GM23338 (cell line): ENCODE data around the gene LAX1. TPM values are rescaled to one million over a fixed set of nuclear protein-coding genes. Genes with fewer than 3 reads are reported as not detected.

Experiments used
- ATAC-seq: fragments of 200-7000 bp; cut with Tn5 transposase; 3 replicates; pipeline ENCODE4 v1.9.1; 2020
- DNase-seq: peaks from one replicate; pipeline ENCODE4 v3.0.0-alpha.2; 2015; ENCODE audit warnings: low spot score
- H2AFZ ChIP-seq: fragments of 200-600 bp; sonication (generic); 2 replicates; pipeline ENCODE4 v1.8.0; 2016; ENCODE audit warnings: antibody characterized with exemption, mild to moderate bottlenecking, moderate library complexity
- H3F3A ChIP-seq: fragments of 200-600 bp; sonication (generic); replicated peaks from 2 replicates; pipeline ENCODE4 v1.8.0; 2017; ENCODE audit warnings: antibody characterized with exemption, mixed run types, low read depth
- H3K27ac ChIP-seq: fragments of 200-600 bp; sonication (generic); 2 replicates; pipeline ENCODE4 v1.6.1; 2016; ENCODE audit warnings: low read depth
- H3K27me3 ChIP-seq: fragments of 200-600 bp; sonication (generic); 2 replicates; pipeline ENCODE4 v1.8.0; 2016; ENCODE audit warnings: mild to moderate bottlenecking, mixed run types, moderate library complexity; ENCODE audit not compliant: insufficient read depth
- H3K36me3 ChIP-seq: fragments of 200-600 bp; sonication (generic); 2 replicates; pipeline ENCODE4 v1.8.0; 2016; ENCODE audit warnings: mild to moderate bottlenecking; ENCODE audit not compliant: insufficient read depth
- H3K4me1 ChIP-seq: fragments of 200-600 bp; sonication (generic); 2 replicates; pipeline ENCODE4 v1.8.0; 2016; ENCODE audit warnings: mild to moderate bottlenecking, moderate library complexity; ENCODE audit not compliant: insufficient read depth
- H3K4me2 ChIP-seq: fragments of 200-600 bp; sonication (generic); 2 replicates; pipeline ENCODE4 v1.7.1; 2017; ENCODE audit warnings: mixed run types
- H3K4me3 ChIP-seq: fragments of 200-600 bp; sonication (generic); 2 replicates; pipeline ENCODE4 v1.6.1; 2016; ENCODE audit warnings: mixed run types
- H3K79me2 ChIP-seq: fragments of 200-600 bp; sonication (generic); replicated peaks from 2 replicates; pipeline ENCODE4 v1.8.0; 2017; ENCODE audit warnings: mild to moderate bottlenecking; ENCODE audit not compliant: insufficient read depth
- H3K9me2 ChIP-seq: fragments of 200-600 bp; sonication (generic); 2 replicates; pipeline ENCODE4 v1.8.0; 2017; ENCODE audit not compliant: insufficient read depth
- H4K20me1 ChIP-seq: fragments of 200-600 bp; sonication (generic); replicated peaks from 2 replicates; pipeline ENCODE4 v1.8.0; 2017; ENCODE audit warnings: mild to moderate bottlenecking; ENCODE audit not compliant: insufficient read depth
- H3K27ac Mint-ChIP-seq: 2 replicates; pipeline ENCODE4 v1.8.0; 2020; ENCODE audit warnings: inconsistent platforms, mild to moderate bottlenecking, moderate library complexity, mixed read lengths
- H3K27me3 Mint-ChIP-seq: 3 replicates; pipeline ENCODE4 v1.8.0; 2022; ENCODE audit warnings: low read depth, mild to moderate bottlenecking, moderate library complexity, mixed read lengths, inconsistent platforms; ENCODE audit not compliant: insufficient read depth, poor library complexity
- H3K36me3 Mint-ChIP-seq: 3 replicates; pipeline ENCODE4 v1.8.0; 2021; ENCODE audit warnings: low read depth, mild to moderate bottlenecking, inconsistent platforms, moderate library complexity, mixed read lengths
- H3K4me1 Mint-ChIP-seq: 3 replicates; pipeline ENCODE4 v1.8.0; 2020; ENCODE audit warnings: mild to moderate bottlenecking, inconsistent platforms, mixed read lengths
- H3K4me3 Mint-ChIP-seq: 3 replicates; pipeline ENCODE4 v1.8.0; 2021; ENCODE audit warnings: moderate library complexity, mild to moderate bottlenecking, inconsistent platforms, mixed read lengths
- H3K9me3 Mint-ChIP-seq: 3 replicates; pipeline ENCODE4 v1.8.0; 2020; ENCODE audit warnings: moderate library complexity, mild to moderate bottlenecking, inconsistent platforms, mixed read lengths
- CREB1 ChIP-seq: fragments of 250-450 bp; sonication (Bioruptor Pico); IDR thresholded peaks from 2 replicates; pipeline ENCODE4 v1.5.0; 2020; ENCODE audit warnings: low read depth, mild to moderate bottlenecking, moderate library complexity
- CTCF ChIP-seq, 2 experiments: fragments of 200-600 bp in 1 of 2; sonication (generic) in 1 of 2; conservative IDR thresholded peaks; 2 replicates each; pipeline versions ENCODE4 v1.5.1 to v1.6.1; 2016 to 2017; ENCODE audit warnings: antibody characterized with exemption in 2 of 2, low read depth in 2 of 2, mild to moderate bottlenecking in 2 of 2, moderate library complexity in 1 of 2
- EZH2 ChIP-seq: fragments of 200-600 bp; sonication (generic); IDR thresholded peaks from one replicate; pipeline ENCODE4 v1.8.0; 2017; ENCODE audit warnings: antibody characterized with exemption, mild to moderate bottlenecking, low read depth; ENCODE audit not compliant: unreplicated experiment
- NANOG ChIP-seq: IDR thresholded peaks from 2 replicates; pipeline ENCODE4 v1.6.1; 2016; ENCODE audit warnings: antibody characterized with exemption, borderline replicate concordance
- POLR2AphosphoS5 ChIP-seq: IDR thresholded peaks from 2 replicates; pipeline ENCODE4 v1.6.1; 2016; ENCODE audit warnings: antibody characterized with exemption, low read depth
- ZNF114 ChIP-seq: fragments of 250-450 bp; sonication (Bioruptor Pico); IDR thresholded peaks from 2 replicates; pipeline ENCODE4 v1.5.0; 2020; ENCODE audit warnings: mild to moderate bottlenecking, moderate library complexity
- polyA plus RNA-seq: library from polyadenylated mRNA; unstranded; fragments of >200 nt; fragmentation: Nextera tagmentation; extraction: Ambion mirVana; gene quantifications from 2 replicates; pipeline ENCODE4 v1.2.1, GENCODE V29; 2016
- total RNA-seq: library from RNA; depleted of rRNA; stranded (reverse); fragments of >200 nt; shearing (Covaris generic); gene quantifications from 2 replicates; pipeline ENCODE4 v1.2.3, GENCODE V29; 2014
- TF ChIP-seq, protein P1 (sequence below): IDR thresholded peaks from 2 replicates; pipeline ENCODE4 v1.6.1; 2016; ENCODE audit warnings: antibody characterized with exemption
- TF ChIP-seq, protein P2 (sequence below): fragments of 250-450 bp; sonication (Bioruptor Pico); IDR thresholded peaks from 2 replicates; pipeline ENCODE4 v1.5.0; 2020; ENCODE audit warnings: mild to moderate bottlenecking, moderate library complexity
- TF ChIP-seq, protein P3 (sequence below): IDR thresholded peaks from one replicate; pipeline ENCODE4 v1.6.1; 2018; ENCODE audit warnings: antibody characterized with exemption; ENCODE audit not compliant: unreplicated experiment

LAX1 gene
- total and polyA plus RNA-seq, 2 experiments from 2014 or later: not detected

- TF ChIP-seq EZH2 (no peak), CTCF (conservative IDR thresholded peaks at IDR 0.05; ENCODE audit: low read depth in 2 of 2) (no peak), NANOG (no peak), CREB1 (CRISPR knock-in tag) (no peak), POLR2AphosphoS5 (no peak)
- TF ChIP-seq, protein P1, sequence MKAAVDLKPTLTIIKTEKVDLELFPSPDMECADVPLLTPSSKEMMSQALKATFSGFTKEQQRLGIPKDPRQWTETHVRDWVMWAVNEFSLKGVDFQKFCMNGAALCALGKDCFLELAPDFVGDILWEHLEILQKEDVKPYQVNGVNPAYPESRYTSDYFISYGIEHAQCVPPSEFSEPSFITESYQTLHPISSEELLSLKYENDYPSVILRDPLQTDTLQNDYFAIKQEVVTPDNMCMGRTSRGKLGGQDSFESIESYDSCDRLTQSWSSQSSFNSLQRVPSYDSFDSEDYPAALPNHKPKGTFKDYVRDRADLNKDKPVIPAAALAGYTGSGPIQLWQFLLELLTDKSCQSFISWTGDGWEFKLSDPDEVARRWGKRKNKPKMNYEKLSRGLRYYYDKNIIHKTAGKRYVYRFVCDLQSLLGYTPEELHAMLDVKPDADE: no peak
Measured at GRCh38 chr1:203742436-203742835, 22.5 kb upstream of the LAX1 start (continued).

- no peak overlapping the region for H3K4me3 ChIP-seq
- DNase-seq (peak; percentile 51), ATAC-seq (peak; percentile 70)
- Mint-ChIP-seq H3K27me3 (no peaks in the 10 kb centered on the region), H3K27ac (no peak overlapping the region), H3K9me3 (no peaks in the 10 kb centered on the region; the same call in 1 of the 3 replicates), H3K4me1 (peaks cover 27% of the 10 kb centered on the region), H3K36me3 (no peaks in the 10 kb centered on the region), H3K4me3 (no peak overlapping the region)
- H3K79me2 ChIP-seq: no peaks in the 10 kb centered on the region
- H3K4me2 ChIP-seq: peak overlapping the region; percentile 55; the same call in 1 of the 2 replicates
- no peaks in the 10 kb centered on the region for H3F3A ChIP-seq
- peaks cover 25% of the 10 kb centered on the region for H3K4me1 ChIP-seq
- TF ChIP-seq, protein P2, sequence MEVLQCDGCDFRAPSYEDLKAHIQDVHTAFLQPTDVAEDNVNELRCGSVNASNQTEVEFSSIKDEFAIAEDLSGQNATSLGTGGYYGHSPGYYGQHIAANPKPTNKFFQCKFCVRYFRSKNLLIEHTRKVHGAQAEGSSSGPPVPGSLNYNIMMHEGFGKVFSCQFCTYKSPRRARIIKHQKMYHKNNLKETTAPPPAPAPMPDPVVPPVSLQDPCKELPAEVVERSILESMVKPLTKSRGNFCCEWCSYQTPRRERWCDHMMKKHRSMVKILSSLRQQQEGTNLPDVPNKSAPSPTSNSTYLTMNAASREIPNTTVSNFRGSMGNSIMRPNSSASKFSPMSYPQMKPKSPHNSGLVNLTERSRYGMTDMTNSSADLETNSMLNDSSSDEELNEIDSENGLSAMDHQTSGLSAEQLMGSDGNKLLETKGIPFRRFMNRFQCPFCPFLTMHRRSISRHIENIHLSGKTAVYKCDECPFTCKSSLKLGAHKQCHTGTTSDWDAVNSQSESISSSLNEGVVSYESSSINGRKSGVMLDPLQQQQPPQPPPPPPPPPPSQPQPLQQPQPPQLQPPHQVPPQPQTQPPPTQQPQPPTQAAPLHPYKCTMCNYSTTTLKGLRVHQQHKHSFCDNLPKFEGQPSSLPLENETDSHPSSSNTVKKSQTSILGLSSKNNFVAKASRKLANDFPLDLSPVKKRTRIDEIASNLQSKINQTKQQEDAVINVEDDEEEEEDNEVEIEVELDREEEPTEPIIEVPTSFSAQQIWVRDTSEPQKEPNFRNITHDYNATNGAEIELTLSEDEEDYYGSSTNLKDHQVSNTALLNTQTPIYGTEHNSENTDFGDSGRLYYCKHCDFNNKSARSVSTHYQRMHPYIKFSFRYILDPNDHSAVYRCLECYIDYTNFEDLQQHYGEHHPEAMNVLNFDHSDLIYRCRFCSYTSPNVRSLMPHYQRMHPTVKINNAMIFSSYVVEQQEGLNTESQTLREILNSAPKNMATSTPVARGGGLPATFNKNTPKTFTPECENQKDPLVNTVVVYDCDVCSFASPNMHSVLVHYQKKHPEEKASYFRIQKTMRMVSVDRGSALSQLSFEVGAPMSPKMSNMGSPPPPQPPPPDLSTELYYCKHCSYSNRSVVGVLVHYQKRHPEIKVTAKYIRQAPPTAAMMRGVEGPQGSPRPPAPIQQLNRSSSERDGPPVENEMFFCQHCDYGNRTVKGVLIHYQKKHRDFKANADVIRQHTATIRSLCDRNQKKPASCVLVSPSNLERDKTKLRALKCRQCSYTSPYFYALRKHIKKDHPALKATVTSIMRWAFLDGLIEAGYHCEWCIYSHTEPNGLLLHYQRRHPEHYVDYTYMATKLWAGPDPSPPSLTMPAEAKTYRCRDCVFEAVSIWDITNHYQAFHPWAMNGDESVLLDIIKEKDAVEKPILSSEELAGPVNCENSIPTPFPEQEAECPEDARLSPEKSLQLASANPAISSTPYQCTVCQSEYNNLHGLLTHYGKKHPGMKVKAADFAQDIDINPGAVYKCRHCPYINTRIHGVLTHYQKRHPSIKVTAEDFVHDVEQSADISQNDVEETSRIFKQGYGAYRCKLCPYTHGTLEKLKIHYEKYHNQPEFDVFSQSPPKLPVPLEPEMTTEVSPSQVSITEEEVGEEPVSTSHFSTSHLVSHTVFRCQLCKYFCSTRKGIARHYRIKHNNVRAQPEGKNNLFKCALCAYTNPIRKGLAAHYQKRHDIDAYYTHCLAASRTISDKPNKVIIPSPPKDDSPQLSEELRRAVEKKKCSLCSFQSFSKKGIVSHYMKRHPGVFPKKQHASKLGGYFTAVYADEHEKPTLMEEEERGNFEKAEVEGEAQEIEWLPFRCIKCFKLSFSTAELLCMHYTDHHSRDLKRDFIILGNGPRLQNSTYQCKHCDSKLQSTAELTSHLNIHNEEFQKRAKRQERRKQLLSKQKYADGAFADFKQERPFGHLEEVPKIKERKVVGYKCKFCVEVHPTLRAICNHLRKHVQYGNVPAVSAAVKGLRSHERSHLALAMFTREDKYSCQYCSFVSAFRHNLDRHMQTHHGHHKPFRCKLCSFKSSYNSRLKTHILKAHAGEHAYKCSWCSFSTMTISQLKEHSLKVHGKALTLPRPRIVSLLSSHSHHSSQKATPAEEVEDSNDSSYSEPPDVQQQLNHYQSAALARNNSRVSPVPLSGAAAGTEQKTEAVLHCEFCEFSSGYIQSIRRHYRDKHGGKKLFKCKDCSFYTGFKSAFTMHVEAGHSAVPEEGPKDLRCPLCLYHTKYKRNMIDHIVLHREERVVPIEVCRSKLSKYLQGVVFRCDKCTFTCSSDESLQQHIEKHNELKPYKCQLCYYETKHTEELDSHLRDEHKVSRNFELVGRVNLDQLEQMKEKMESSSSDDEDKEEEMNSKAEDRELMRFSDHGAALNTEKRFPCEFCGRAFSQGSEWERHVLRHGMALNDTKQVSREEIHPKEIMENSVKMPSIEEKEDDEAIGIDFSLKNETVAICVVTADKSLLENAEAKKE (CRISPR knock-in tag): no peak
- TF ChIP-seq ZNF114 (CRISPR knock-in tag): no peak
- TF ChIP-seq, protein P3, sequence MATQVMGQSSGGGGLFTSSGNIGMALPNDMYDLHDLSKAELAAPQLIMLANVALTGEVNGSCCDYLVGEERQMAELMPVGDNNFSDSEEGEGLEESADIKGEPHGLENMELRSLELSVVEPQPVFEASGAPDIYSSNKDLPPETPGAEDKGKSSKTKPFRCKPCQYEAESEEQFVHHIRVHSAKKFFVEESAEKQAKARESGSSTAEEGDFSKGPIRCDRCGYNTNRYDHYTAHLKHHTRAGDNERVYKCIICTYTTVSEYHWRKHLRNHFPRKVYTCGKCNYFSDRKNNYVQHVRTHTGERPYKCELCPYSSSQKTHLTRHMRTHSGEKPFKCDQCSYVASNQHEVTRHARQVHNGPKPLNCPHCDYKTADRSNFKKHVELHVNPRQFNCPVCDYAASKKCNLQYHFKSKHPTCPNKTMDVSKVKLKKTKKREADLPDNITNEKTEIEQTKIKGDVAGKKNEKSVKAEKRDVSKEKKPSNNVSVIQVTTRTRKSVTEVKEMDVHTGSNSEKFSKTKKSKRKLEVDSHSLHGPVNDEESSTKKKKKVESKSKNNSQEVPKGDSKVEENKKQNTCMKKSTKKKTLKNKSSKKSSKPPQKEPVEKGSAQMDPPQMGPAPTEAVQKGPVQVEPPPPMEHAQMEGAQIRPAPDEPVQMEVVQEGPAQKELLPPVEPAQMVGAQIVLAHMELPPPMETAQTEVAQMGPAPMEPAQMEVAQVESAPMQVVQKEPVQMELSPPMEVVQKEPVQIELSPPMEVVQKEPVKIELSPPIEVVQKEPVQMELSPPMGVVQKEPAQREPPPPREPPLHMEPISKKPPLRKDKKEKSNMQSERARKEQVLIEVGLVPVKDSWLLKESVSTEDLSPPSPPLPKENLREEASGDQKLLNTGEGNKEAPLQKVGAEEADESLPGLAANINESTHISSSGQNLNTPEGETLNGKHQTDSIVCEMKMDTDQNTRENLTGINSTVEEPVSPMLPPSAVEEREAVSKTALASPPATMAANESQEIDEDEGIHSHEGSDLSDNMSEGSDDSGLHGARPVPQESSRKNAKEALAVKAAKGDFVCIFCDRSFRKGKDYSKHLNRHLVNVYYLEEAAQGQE: no peak
- no peaks in the 10 kb centered on the region for H3K36me3 ChIP-seq
- 0 out of 2 replicates have a peak, but pooled peaks cover 4% of the 10 kb centered on the region for H3K9me2 ChIP-seq
- no peaks in the 10 kb centered on the region for H4K20me1 ChIP-seq
- H2AFZ ChIP-seq: no peak overlapping the region
- no peaks in the 10 kb centered on the region for H3K27me3 ChIP-seq
- no peak overlapping the region for H3K27ac ChIP-seq
Measured at GRCh38 chr1:203743091-203743571, 21.9 kb upstream of the LAX1 start.
